CD4-positive, CD25-positive, alpha-beta regulatory T cell (primary cell): ENCODE data around the gene RBM3. TPM values are rescaled to one million over a fixed set of nuclear protein-coding genes. Genes with fewer than 3 reads are reported as not detected.
A peak's percentile ranks its signal among the peaks of the same experiment; 100 is the strongest.

ENCODE experiments used
- ATAC-seq, 2 donors: fragments of 150-1000 bp; cut with Tn5 transposase; one replicate each; pipeline ENCODE4 v1.10.0; 2021; ENCODE audit warnings: low read depth in 2 of 2, moderate number of reproducible peaks in 2 of 2, moderate library complexity in 1 of 2
- DNase-seq, 3 donors: peaks; one replicate each; pipeline versions ENCODE4 v3.0.0 to v3.0.0-alpha.2; 2012 to 2022; ENCODE audit warnings: mixed read lengths in 1 of 3
- H3K27ac ChIP-seq: one replicate; pipeline ENCODE4 v1.7.0; 2013; ENCODE audit warnings: mild to moderate bottlenecking, low read length; ENCODE audit not compliant: insufficient read depth, poor library complexity, severe bottlenecking
- H3K27me3 ChIP-seq: one replicate; pipeline ENCODE4 v1.7.0; 2013; ENCODE audit warnings: low read length; ENCODE audit not compliant: control insufficient read depth, insufficient read depth
- H3K36me3 ChIP-seq: one replicate; pipeline ENCODE4 v1.7.0; 2013; ENCODE audit warnings: mild to moderate bottlenecking, low read length, moderate library complexity; ENCODE audit not compliant: control insufficient read depth, insufficient read depth
- H3K4me1 ChIP-seq: 2 replicates; pipeline ENCODE4 v1.7.0; 2013; ENCODE audit warnings: mild to moderate bottlenecking, low read length; ENCODE audit not compliant: insufficient read depth, control insufficient read depth, poor library complexity, severe bottlenecking
- H3K4me3 ChIP-seq: one replicate; pipeline ENCODE4 v1.7.0; 2013; ENCODE audit warnings: low read depth, mild to moderate bottlenecking, low read length, moderate library complexity
- H3K9me3 ChIP-seq, 2 experiments: 1 replicate in 1 of 2; 2 replicates in 1 of 2; pipeline ENCODE4 v1.7.0; 2013; ENCODE audit warnings: low read length in 2 of 2, mild to moderate bottlenecking in 1 of 2, moderate library complexity in 1 of 2; ENCODE audit not compliant: control insufficient read depth in 2 of 2
- H3K27ac Mint-ChIP-seq, 3 donors: one replicate each; pipeline ENCODE4 v1.8.0; 2020 to 2022; ENCODE audit warnings: mild to moderate bottlenecking in 3 of 3, mixed read lengths in 3 of 3, moderate library complexity in 2 of 3
- H3K27me3 Mint-ChIP-seq: one replicate; pipeline ENCODE4 v1.8.0; 2022; ENCODE audit warnings: mild to moderate bottlenecking, mixed read lengths
- H3K36me3 Mint-ChIP-seq: one replicate; pipeline ENCODE4 v1.8.0; 2020; ENCODE audit warnings: mixed read lengths
- H3K4me1 Mint-ChIP-seq, 4 donors: one replicate each; pipeline ENCODE4 v1.8.0; 2020 to 2022; ENCODE audit warnings: mixed read lengths in 4 of 4, mild to moderate bottlenecking in 1 of 4
- H3K4me3 Mint-ChIP-seq, 4 donors: one replicate each; pipeline ENCODE4 v1.8.0; 2020 to 2022; ENCODE audit warnings: mild to moderate bottlenecking in 4 of 4, mixed read lengths in 4 of 4, moderate library complexity in 3 of 4
- H3K9me3 Mint-ChIP-seq, 7 donors: one replicate each; pipeline ENCODE4 v1.8.0; 2020 to 2022; ENCODE audit warnings: mixed read lengths in 7 of 7, mild to moderate bottlenecking in 3 of 7, moderate library complexity in 2 of 7
- polyA plus RNA-seq, 4 donors: library from polyadenylated mRNA; unstranded; fragments of 300-500 nt; fragmentation: Illumina TruSeq; gene quantifications; one replicate each; pipeline ENCODE4 v1.2.3, GENCODE V29; 2021
- total RNA-seq: library from RNA; stranded (reverse); gene quantifications from one replicate; pipeline ENCODE4 v1.2.3, GENCODE V29; 2022

Gene RBM3
- total and polyA plus RNA-seq, 5 donors from 2014 or later = 192 to 309 (median 235) TPM

- no peak overlapping the region for H3K27ac ChIP-seq
- Mint-ChIP-seq H3K27me3 (no peaks in the 10 kb centered on the region), H3K9me3 (no peaks in the 10 kb centered on the region), H3K4me1 (peaks cover 0 to 23% (median 7%) of the 10 kb centered on the region in 4 donors), H3K36me3 (peaks cover 5% of the 10 kb centered on the region), H3K27ac (peak overlapping the region in 1 of 3 donors; percentile 31), H3K4me3 (no peak overlapping the region)
- peaks cover 36% of the 10 kb centered on the region for H3K36me3 ChIP-seq
- DNase-seq (no peak), ATAC-seq (no peak)
- H3K9me3 ChIP-seq = no peaks in the 10 kb centered on the region
- no peaks in the 10 kb centered on the region for H3K27me3 ChIP-seq
- no peak overlapping the region for H3K4me3 ChIP-seq
- H3K4me1 ChIP-seq = peaks cover 15% of the 10 kb centered on the region
Observed at GRCh38 chrX:48579259-48579658, 5.0 kb downstream of the RBM3 start.

- Mint-ChIP-seq H3K4me3 (no peak overlapping the region), H3K9me3 (no peaks in the 10 kb centered on the region), H3K27me3 (no peaks in the 10 kb centered on the region), H3K27ac (peak overlapping the region in 1 of 3 donors; percentile 31), H3K4me1 (peaks cover 0 to 15% (median 3%) of the 10 kb centered on the region in 4 donors), H3K36me3 (peaks cover 5% of the 10 kb centered on the region)
- no peaks in the 10 kb centered on the region for H3K9me3 ChIP-seq
- H3K4me3 ChIP-seq = no peak overlapping the region
- ATAC-seq = no peak
- H3K27ac ChIP-seq = no peak overlapping the region
- peaks cover 31% of the 10 kb centered on the region for H3K36me3 ChIP-seq
- peaks cover 7% of the 10 kb centered on the region for H3K4me1 ChIP-seq
- H3K27me3 ChIP-seq = no peaks in the 10 kb centered on the region
- DNase-seq = no peak
Observed at GRCh38 chrX:48580662-48581061, 6.4 kb downstream of the RBM3 start.

GRCh38 chrX:48584698-48585097 lies 10.4 kb downstream of the RBM3 start:
- no peak for DNase-seq
- Histone ChIP-seq H3K27me3 (no peaks in the 10 kb centered on the region), H3K4me1 (no peaks in the 10 kb centered on the region), H3K4me3 (no peak overlapping the region), H3K36me3 (peaks cover 2% of the 10 kb centered on the region), H3K27ac (no peak overlapping the region), H3K9me3 (no peaks in the 10 kb centered on the region)
- Mint-ChIP-seq H3K9me3 (no peaks in the 10 kb centered on the region), H3K27ac (no peak overlapping the region), H3K27me3 (no peaks in the 10 kb centered on the region), H3K4me3 (no peak overlapping the region), H3K4me1 (peaks cover 0 to 3% (median 0%) of the 10 kb centered on the region in 4 donors), H3K36me3 (no peaks in the 10 kb centered on the region)
- no peak for ATAC-seq

- Histone ChIP-seq H3K27me3 (no peaks in the 10 kb centered on the region), H3K4me1 (no peaks in the 10 kb centered on the region), H3K4me3 (no peak overlapping the region), H3K36me3 (no peaks in the 10 kb centered on the region), H3K9me3 (no peaks in the 10 kb centered on the region), H3K27ac (no peak overlapping the region)
- H3K4me1 Mint-ChIP-seq = no peaks in the 10 kb centered on the region
- H3K27me3 Mint-ChIP-seq = no peaks in the 10 kb centered on the region
- no peak overlapping the region for H3K27ac Mint-ChIP-seq
- DNase-seq (no peak), ATAC-seq (no peak)
- H3K9me3 Mint-ChIP-seq = no peaks in the 10 kb centered on the region
- no peak overlapping the region for H3K4me3 Mint-ChIP-seq
- no peaks in the 10 kb centered on the region for H3K36me3 Mint-ChIP-seq
Observed at GRCh38 chrX:48589482-48590162, 15.3 kb downstream of the RBM3 start.

DNA sequence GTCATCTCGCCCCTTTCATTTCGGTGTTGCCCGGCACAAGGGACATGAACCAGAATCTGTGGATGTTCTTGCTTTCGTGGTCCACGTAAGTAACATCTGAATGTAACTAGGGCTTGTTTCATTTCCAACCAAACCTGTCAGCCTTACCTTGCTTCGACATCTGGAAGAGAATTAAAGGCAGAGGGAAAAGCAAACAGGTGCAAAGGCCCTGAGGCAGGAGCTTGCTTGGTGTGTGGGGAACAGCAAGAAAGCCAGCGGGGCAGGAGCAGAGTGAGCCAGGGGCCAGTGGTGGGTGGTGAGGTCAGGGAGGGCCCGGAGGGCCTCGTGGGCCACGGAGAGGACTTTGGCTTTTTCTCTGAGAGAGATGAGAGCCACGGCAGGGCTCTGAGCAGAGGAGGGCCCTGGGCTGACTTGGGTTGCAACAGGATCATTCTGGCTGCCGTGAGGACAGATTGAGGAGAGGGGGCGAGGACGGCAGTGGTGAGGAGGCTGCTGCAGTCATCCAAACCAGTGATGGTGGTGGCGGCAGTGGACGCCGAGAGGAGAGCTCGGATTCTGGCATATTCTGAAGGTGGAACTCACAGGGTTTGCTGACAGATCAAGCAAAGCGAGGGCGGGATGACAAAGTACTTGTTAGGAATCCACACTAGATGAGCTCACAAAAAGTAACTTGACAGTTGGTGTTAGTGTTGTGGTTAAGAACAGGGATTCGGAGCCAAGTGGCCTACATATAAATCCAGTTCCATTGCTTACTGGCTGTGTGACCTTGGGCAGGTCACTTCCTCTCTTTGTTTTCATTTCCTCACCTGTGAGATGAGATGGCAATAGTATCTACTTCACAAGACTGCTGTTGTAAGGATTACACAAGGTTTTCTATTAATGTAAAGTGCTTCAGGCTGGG lies 16.2 kb downstream of the RBM3 start:
- ATAC-seq (no peak), DNase-seq (no peak)
- H3K4me1 Mint-ChIP-seq = no peaks in the 10 kb centered on the region
- no peaks in the 10 kb centered on the region for H3K27me3 Mint-ChIP-seq
- H3K9me3 Mint-ChIP-seq = no peaks in the 10 kb centered on the region
- Histone ChIP-seq H3K27me3 (no peaks in the 10 kb centered on the region), H3K4me3 (no peak overlapping the region), H3K27ac (no peak overlapping the region), H3K9me3 (no peaks in the 10 kb centered on the region), H3K4me1 (no peaks in the 10 kb centered on the region), H3K36me3 (no peaks in the 10 kb centered on the region)
- no peak overlapping the region for H3K27ac Mint-ChIP-seq
- no peaks in the 10 kb centered on the region for H3K36me3 Mint-ChIP-seq
- H3K4me3 Mint-ChIP-seq = no peak overlapping the region

- no peaks in the 10 kb centered on the region for H3K4me1 ChIP-seq
- ATAC-seq (no peak), DNase-seq (no peak)
- no peaks in the 10 kb centered on the region for H3K27me3 Mint-ChIP-seq
- no peak overlapping the region for H3K27ac ChIP-seq
- no peaks in the 10 kb centered on the region for H3K27me3 ChIP-seq
- no peak overlapping the region for H3K27ac Mint-ChIP-seq
- H3K4me3 ChIP-seq = no peak overlapping the region
- no peaks in the 10 kb centered on the region for H3K4me1 Mint-ChIP-seq
- H3K36me3 ChIP-seq = no peaks in the 10 kb centered on the region
- H3K4me3 Mint-ChIP-seq = peak overlapping the region in 1 of 4 donors; percentile 30
- no peaks in the 10 kb centered on the region for H3K36me3 Mint-ChIP-seq
- H3K9me3 Mint-ChIP-seq = no peaks in the 10 kb centered on the region
- no peaks in the 10 kb centered on the region for H3K9me3 ChIP-seq
Observed at GRCh38 chrX:48591255-48591791, 17.0 kb downstream of the RBM3 start.

- Histone ChIP-seq H3K27ac (no peak overlapping the region), H3K9me3 (no peaks in the 10 kb centered on the region), H3K27me3 (no peaks in the 10 kb centered on the region), H3K4me3 (no peak overlapping the region), H3K36me3 (no peaks in the 10 kb centered on the region), H3K4me1 (no peaks in the 10 kb centered on the region)
- Mint-ChIP-seq H3K4me1 (peaks cover 0 to 10% (median 6%) of the 10 kb centered on the region in 4 donors), H3K4me3 (no peak overlapping the region), H3K27ac (no peak overlapping the region), H3K27me3 (no peaks in the 10 kb centered on the region), H3K9me3 (no peaks in the 10 kb centered on the region), H3K36me3 (no peaks in the 10 kb centered on the region)
- ATAC-seq (no peak), DNase-seq (no peak)
Observed at GRCh38 chrX:48592971-48593370, 18.7 kb downstream of the RBM3 start.
